Measurements from ENCODE around the gene PTPRF.

The PTPRF gene

DNA sequence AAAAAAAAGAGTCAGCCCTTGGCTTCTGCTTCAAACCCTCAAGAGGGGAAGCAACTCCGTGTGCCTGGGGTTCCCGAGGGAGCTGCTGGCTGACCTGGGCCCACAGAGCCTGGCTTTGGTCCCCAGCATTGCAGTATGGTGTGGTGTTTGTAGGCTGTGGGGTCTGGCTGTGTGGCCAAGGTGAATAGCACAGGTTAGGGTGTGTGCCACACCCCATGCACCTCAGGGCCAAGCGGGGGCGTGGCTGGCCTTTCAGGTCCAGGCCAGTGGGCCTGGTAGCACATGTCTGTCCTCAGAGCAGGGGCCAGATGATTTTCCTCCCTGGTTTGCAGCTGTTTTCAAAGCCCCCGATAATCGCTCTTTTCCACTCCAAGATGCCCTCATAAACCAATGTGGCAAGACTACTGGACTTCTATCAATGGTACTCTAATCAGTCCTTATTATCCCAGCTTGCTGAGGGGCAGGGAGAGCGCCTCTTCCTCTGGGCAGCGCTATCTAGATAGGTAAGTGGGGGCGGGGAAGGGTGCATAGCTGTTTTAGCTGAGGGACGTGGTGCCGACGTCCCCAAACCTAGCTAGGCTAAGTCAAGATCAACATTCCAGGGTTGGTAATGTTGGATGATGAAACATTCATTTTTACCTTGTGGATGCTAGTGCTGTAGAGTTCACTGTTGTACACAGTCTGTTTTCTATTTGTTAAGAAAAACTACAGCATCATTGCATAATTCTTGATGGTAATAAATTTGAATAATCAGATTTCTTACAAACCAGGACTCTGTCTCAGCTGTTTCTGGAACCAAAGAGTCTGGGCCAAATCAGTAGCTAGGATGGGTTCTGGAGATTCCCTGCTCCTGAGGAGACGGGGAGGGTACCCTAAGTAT is 92.5 kb downstream of the PTPRF start:
- no peak for DNase-seq
- Histone ChIP-seq H3K9me3 (no peaks in the 10 kb centered on the region), H3K36me3 (peaks cover 0 to 75% (median 43%) of the 10 kb centered on the region in 3 donors), H3K27ac (no peak overlapping the region), H3K27me3 (no peaks in the 10 kb centered on the region), H3K4me1 (no peaks in the 10 kb centered on the region), H3K4me3 (no peak overlapping the region)
- TF ChIP-seq, protein P1, sequence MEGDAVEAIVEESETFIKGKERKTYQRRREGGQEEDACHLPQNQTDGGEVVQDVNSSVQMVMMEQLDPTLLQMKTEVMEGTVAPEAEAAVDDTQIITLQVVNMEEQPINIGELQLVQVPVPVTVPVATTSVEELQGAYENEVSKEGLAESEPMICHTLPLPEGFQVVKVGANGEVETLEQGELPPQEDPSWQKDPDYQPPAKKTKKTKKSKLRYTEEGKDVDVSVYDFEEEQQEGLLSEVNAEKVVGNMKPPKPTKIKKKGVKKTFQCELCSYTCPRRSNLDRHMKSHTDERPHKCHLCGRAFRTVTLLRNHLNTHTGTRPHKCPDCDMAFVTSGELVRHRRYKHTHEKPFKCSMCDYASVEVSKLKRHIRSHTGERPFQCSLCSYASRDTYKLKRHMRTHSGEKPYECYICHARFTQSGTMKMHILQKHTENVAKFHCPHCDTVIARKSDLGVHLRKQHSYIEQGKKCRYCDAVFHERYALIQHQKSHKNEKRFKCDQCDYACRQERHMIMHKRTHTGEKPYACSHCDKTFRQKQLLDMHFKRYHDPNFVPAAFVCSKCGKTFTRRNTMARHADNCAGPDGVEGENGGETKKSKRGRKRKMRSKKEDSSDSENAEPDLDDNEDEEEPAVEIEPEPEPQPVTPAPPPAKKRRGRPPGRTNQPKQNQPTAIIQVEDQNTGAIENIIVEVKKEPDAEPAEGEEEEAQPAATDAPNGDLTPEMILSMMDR (IDR thresholded peaks at IDR 0.05): no peak
- intact Hi-C loops (cut with DNase I; ENCODE audit: low total_unique reads): no loop called here

DNA sequence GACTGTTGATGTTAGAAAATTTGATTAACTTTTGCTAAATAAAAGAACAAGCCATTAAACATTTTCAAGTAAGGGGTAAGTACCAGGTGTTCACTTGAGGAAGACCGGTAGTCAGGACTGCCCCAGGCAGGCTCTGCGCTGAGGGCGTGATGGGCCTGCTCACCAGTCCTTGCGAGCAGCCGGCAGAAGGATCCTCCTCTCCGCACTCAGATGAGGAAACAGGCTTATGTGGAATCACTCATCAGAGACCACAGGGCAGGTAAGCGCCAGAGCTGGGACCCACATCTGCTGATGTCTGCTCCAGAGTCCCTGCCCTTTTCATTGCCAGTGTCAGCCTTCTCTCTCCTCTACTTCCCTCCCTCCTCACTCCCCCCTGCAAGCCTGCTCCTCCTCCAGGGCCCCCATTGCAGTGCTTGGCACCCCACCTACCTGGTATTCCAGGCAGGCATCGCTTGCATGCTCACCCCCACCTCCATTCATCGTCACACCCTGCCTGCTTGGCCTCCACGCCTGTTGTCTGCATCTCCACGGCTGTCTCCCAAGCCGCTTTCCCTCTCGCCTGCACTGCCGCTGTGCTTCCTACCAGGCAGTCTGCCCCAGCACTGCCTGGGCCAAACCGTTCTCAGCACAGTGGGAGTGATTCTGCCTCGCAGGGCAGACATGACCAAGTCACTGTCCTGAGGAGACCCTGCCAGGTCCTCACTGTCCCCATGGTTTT is 94.5 kb downstream of the PTPRF start:
- Histone ChIP-seq H3K27ac (no peak overlapping the region), H3K36me3 (peaks cover 0 to 54% (median 23%) of the 10 kb centered on the region in 3 donors), H3K4me1 (no peaks in the 10 kb centered on the region), H3K9me3 (no peaks in the 10 kb centered on the region), H3K27me3 (no peaks in the 10 kb centered on the region), H3K4me3 (no peak overlapping the region)
- TF ChIP-seq, protein P1 (IDR thresholded peaks at IDR 0.05): no peak
- intact Hi-C loops (cut with DNase I; ENCODE audit: low total_unique reads): no loop called here
- no peak for DNase-seq

DNA sequence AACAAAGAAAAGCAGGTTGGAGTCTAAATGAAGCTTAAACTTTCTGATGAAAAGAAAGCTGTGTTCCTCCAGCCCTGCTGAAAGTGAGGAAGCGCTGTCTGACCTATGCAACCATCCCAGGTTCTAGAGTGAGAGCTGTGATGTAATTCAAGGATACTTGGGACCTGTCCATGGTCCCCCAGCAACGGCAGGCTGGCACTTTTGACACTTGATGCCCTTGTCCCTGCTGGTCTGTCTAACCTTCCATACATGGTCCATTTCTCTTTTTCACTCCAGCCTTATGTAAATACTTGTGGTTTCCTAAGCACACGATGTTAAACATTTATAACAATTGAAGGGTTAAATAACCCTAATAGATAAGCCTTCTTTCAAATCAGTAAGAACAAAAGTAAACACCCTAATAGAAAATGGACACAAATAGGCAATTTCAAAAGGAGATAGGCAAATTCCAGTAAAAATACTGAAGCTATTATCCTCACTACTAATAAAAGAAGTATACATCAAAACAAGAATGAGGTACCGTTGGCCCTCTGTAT is 101.5 kb downstream of the PTPRF start:
- Histone ChIP-seq H3K9me3 (no peaks in the 10 kb centered on the region), H3K4me1 (no peaks in the 10 kb centered on the region), H3K27ac (no peak overlapping the region), H3K27me3 (peaks cover 0 to 5% of the 10 kb centered on the region in 2 donors), H3K4me3 (no peak overlapping the region), H3K36me3 (no peaks in the 10 kb centered on the region)
- no peak for DNase-seq
- intact Hi-C loops (cut with DNase I; ENCODE audit: low total_unique reads): no loop called here
- TF ChIP-seq, protein P1 (IDR thresholded peaks at IDR 0.05): no peak

DNA sequence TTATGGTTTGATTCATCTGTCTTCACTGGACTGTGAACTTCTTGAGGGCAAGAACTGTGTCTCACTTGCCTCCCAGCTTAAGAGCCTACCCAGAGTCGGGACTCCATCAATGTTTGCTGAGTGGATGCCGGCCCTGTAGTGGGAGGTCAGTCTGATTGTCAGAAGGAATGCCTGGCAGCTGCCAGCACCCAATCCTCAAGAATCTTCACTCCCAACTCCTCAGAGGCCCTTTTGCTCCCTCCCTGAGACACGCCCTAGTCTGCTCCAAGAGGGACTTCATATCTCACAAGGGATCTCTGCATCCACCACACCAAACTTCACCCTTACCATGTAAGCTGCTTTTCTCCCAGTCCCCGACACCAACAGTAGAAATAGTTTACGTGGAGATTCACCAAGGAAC is 104.0 kb downstream of the PTPRF start:
- Histone ChIP-seq H3K4me3 (no peak overlapping the region), H3K27me3 (peaks cover 0 to 5% of the 10 kb centered on the region in 2 donors), H3K4me1 (no peaks in the 10 kb centered on the region), H3K27ac (no peak overlapping the region), H3K9me3 (no peaks in the 10 kb centered on the region), H3K36me3 (no peaks in the 10 kb centered on the region)
- DNase-seq: no peak
- intact Hi-C loops (cut with DNase I; ENCODE audit: low total_unique reads): no loop called here
- TF ChIP-seq, protein P1 (IDR thresholded peaks at IDR 0.05): no peak

DNA sequence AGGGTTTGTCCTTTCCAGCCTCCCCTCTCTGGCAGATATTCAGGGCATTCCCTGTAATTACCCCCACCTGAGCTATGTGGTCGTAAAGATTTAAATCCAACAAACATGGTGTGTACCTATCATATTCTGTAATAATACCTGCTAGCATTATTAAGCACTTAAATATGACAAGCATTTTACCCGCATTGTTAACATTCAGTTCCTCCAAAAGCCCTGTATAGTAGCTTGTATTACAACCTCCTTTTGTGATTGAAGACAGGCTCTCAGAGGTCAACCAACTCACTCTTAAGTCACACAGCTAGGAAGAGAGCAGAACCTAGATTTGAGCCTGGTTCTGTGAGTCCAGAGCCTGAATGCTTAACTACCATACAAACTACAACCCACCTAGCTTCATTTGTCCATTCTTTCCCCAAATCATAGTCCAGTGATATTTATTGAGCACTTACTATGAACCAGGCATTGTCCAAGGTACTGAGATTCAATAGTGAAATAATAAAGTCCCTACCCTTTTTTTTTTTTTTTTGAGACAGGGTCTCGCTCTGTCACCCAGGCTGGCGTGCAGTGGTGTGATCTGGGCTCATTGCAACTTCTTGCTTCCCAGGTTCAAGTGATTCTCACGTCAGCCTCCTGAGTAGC is 105.4 kb downstream of the PTPRF start:
- intact Hi-C loops (cut with DNase I; ENCODE audit: low total_unique reads): no loop called here
- Histone ChIP-seq H3K36me3 (no peaks in the 10 kb centered on the region), H3K4me3 (no peak overlapping the region), H3K27ac (no peak overlapping the region), H3K27me3 (peaks cover 0 to 12% of the 10 kb centered on the region in 2 donors), H3K4me1 (no peaks in the 10 kb centered on the region), H3K9me3 (no peaks in the 10 kb centered on the region)
- DNase-seq: no peak
- TF ChIP-seq, protein P1 (IDR thresholded peaks at IDR 0.05): no peak

All from tibial artery (tissue), 4 donors.